Measurements from ENCODE around the gene NAV2.

Gene NAV2

DNA sequence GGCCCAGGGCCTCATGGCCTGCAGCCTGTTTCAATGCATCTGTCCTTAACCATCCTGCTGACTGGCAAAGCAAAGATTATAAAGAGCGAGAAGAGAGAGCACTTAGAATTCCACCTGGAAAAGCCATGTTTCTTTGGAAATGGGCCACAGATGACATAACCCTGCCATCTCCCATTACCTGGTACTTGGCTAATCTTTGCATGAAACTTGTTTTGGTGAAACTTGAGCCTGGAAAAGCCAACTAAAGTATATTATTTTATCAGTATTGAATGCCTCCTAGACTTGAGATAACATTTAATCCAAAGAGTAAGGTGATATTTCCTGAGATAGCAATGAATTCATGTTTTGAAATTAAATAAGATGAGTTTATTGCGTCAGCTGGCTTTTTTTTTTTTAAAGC lies 72.6 kb downstream of the NAV2 start:
- DNase-seq = no peak

DNA sequence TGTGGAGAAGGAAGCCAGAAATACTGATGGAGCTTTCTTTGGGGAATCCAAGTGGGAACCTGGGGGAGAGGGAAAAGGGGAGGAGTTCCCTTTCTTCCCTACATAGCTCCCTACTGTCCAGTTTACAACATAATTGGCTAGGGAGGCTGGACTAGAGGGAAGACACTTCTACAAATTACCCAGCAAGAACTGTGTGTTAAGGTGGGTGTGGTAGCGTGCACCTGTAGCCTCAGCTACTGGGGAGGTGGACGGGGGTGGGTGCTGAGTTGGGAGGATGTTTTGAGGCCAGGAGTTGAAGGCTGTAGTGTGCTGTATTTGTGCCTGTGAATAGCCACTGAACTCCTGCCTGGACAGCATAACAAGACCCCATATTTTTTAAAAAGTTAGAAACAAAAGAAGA lies 74.0 kb downstream of the NAV2 start:
- DNase-seq = no peak

DNA sequence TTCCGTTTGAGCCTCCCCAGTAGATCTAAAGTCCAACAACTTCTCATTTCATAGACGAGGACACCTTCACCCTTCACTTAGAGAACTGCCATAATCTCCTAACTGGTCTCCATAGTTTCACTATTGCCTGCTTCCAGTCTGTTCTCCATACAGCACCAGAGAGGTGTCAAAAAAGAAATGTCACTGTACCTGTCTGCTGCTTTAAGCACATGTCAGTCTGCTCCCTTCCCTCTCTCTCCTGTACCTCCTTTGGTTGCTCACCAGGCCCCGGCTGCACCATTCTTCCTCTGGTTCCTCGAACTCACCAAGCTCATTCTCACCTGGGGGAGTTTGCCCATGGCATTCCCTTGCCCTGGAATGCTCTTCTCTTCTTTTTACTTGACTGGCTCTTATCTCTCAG lies 75.8 kb downstream of the NAV2 start:
- no peak for DNase-seq

DNA sequence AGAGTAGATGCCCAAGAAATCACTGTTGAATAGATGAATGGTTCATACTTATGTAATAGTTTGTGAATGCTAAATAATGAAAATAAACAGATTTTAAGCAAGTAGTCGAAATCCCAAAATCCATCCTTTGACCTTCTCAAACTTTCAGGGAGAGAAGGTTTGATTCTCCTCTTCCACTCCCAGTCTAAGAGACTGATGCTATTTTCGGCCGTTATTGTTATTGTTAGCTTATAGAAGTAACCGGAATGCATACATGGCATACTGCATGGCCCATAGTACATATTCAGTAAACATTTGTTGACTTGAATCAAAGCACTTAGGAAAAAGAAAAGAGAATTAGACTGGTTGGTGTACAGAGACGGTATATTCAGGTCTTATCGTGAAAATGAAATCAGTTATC lies 76.6 kb downstream of the NAV2 start:
- no peak for DNase-seq

DNA sequence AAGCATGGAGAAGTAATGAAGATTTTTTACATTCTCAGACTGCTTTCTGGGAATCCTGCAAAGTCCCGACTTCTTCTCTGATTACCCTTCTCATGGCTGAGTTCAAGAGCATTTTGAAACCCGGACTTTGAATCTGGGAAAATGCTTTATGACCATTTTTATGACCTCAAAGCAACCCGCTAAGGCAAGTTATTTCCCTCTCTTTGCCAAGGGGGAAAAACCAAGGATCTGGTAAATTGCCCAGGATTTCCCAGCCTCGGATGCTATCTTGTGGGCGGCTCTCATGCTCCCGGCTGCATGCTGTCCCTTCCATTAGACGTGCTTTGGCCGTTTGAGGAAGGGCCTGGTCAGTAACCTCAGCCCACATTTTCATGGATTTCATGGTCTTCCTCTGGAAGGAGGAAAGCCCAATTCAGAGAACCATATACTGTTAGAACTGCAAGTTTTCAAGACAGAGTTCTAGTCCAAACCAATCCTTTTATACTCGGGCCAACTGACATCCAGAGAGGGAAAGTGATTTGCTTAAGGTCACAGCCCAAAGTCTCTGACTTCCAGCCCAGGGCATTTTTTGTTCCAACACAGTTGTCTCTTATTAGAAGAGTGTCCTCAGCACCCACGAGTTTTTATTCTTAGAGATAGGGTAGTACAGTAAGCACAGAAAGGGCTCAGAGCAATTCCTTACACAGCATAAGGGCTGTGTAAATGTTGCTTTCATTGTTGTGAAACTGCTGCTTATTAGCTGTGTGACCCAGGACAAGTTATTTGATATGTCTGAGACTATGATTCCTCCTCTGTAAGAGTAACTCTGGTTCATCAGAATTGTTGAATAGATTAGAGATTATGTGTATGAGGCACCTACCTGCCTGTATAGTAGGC lies 77.4 kb downstream of the NAV2 start:
- no peak for DNase-seq

DNA sequence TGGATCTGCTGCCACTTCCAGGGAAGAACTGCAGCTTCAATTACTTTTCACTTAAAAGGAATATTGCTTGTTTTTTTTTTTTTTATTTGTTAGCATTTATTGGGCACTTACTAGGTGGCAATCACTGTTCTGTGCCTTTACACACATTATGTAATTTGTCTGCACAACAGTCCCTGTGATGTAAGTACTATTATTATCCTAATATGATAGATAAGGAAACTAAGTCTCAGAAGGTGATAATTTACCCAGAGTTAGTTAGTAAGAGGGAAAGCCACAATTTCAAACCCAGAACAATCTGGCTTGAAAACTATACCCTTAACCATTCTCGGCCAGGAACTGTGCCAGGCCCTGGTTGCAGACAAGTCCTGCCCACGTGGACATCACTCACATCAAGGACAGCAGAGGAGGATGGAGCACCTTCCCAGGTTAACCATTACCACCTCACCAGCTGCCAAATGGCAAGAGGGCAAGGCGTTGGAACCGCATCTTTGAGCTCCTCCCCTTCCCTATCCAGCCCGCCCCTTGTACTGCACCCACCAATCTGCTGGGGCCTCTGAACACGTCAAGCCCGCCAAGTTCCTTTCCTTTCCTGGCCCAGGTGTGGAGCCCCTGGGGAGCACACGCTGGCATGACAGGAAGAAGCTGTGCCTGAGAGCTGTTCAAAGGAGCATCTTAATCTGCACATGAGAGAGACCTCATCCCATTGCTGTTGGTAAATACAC lies 78.4 kb downstream of the NAV2 start:
- no peak for DNase-seq

DNA sequence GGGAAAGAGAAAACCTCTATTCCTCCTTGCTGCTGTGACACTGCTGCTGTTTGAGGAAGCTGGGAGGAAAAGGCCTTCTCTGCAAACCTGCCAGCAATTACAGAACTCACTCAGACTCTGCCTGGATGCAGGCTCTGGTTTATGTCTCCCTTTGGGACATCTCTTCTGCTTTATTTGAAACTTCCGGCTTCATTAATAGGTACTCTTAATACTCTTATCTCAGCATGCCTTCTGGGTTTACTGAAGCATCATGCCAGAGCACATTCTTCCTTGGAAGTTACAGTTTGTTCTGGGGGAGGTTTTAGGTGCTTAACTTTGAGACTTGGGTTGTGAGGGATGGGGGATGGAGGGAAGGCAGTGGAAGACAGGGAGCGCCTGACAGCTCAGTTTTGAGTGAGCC lies 79.9 kb downstream of the NAV2 start:
- no peak for DNase-seq

DNA sequence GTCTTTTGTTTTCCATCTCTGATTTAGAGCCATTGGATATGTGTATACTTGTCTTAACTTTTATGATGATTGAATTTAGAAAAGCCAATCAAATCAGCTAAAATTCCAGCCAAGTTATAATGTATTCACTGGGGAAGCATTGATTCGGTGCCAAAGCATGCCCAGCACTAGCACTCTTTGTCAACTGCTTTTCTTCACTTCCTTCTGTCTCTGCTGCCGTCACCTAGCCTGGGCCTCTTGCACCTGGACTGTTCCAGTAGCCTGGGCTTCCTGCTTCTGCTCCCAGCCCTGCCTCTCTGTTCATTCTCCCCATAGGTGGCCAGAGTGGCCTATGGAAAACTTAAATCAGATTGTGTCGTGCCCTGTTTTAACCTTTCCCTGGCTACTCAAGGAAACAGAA lies 80.7 kb downstream of the NAV2 start:
- no peak for DNase-seq

DNA sequence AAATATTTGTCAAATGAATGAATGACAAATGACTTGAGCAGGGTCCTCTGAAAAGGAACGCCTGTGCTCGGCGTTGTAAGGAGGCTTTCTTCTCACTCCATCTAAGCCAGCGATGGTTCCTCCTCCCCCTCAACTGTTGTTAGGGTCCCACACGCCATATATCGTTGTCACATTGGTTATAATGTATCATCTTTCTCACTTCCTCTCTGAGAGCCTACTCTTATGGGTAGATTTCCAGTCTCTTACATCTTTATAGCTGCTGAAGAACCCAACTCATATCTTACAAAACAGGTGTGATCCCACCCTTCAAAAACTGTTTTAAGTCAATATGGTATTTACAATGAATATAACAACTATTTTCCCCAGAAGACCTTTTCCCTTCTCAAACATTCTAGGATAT lies 81.5 kb downstream of the NAV2 start:
- DNase-seq = no peak

DNA sequence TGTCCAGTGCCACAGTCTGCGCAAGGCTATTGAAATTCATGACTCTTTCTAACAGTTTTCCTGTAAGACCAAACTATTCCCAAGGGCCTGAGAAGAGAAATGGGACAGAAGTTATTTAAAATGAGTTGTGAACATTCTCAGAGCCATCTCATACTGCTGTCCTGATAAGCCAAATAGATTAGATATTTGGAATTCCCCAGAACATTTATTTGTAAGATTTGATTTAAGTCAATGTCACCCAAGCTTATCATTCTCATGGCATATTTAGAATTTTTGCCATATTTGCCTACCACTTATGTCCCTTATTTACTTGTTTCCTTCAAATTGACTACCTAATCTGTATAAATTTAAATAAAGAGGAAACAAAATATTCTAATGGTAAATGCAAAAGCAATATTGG lies 82.4 kb downstream of the NAV2 start:
- no peak for DNase-seq

DNA sequence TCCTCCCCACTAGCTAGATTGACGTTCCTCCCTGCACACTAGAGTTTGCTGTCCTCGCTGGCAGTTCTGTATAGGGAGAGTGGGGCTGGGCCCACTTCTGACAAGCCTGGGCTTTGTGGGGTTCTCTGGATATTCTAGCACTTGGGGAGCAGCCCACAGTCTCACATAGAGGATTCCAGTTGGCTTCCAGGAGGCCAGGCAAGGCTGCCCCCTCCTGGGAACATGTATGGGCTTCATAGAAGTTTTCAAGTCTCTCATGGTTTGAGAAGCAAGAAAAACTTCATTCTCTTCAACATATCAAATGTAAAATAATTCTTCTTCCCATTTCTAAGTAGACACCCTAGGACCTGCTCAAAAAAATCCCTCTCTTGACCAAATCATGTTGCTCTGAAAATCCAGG lies 87.5 kb downstream of the NAV2 start:
- no peak for DNase-seq

DNA sequence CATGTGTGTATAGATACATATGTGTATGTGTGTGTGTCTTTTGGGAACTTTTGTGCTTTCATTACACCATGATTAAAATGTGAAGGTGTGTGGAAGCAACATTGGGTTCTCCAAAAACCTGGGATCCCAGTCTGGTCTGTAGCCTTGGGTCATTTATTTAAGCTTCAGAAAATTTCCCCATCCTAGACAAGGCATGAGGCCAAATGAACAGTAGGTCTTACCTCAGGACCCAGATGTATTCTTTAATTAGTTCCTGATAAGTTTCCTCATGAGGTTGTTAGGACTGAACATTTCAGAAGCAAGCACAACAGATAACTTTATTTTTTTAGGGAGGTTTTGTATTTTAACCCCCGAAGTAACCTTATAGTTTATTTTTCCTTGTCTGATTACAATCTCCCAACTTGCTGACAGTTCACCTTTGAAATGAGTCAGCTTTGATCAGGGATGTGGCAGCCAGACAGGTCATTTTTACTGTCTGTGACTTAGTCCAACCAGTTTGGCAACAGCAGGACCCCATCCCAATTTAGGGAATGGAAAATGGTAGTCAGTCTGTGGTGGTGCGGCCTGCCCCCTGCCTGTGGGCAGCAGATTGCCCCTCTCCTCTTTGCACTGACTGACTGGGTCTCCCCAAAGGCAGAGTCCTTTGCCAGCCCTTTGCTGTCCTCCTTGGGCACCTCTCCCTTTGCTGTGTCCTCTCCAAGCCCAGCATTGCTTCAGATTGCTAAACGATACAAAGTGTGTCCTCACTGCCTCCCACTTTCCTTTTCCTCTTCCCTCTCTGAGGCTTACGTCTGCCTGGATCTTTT lies 88.3 kb downstream of the NAV2 start:
- DNase-seq = no peak

DNA sequence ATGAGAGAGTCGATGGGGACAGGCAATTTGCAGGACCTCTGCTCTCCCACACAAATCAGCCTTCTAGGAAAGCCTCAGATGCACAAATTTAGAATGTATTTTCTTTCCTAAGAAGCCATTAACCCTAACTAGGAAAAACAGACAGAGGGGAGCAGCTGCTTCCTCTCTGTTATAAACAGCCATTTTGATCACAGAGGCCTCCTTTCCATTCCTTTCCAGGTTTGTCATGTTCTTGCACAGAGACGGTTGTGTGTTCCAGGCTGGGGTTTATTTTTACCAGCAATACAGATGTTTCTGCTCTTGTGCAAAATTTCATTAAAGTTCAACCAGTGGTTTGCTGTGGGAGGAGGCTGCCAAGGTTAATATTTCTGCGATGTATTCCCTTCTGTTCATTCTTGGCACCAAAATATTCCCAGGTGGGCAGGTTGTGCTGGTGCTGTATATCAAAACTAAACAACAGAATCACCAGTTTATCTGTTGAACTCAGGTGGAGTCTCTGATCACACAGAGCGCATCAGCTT lies 90.2 kb downstream of the NAV2 start:
- no peak for DNase-seq

DNA sequence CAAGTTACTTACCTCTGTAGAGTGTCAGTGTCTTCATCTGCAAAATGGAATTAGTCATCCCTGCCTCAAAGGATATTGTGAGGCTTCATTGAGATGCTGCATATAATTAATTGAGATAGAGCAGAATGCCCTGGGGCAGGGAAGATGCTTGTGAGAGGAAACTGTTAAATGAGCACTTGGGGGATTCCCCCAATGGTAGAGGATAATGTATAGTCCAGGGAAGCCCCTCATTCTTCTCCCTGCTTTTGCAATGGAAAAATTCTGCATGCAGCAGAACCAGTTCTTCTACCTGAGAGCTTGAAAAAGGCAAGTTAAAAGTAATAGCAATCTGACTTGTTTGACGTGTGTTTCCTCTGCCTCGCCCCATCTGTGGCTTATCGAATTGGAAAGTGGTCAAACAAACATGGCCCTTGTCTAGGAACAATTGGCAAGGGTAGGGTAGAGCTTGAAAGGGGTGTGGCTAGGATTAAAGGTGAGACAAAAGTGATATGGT lies 90.9 kb downstream of the NAV2 start:
- DNase-seq = no peak

DNA sequence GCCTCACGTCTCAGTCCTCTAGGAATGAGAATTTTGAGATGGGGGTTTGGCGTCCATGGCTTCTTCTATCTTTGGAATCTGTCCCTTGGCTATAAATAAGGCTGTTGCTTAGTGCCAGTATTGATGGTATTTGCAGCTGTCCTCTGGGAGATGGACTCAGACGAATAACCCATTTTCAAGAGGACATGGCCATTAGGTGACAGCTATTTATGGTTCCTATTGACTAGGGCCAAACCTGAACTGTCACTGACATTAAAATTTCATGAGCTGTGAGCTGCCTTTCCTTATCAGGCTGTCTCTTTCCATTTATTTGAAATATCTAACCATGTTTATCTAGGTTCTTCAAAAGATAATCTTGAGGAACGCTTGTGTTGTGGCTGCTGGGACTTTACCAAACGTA lies 92.7 kb downstream of the NAV2 start:
- no peak for DNase-seq

DNA sequence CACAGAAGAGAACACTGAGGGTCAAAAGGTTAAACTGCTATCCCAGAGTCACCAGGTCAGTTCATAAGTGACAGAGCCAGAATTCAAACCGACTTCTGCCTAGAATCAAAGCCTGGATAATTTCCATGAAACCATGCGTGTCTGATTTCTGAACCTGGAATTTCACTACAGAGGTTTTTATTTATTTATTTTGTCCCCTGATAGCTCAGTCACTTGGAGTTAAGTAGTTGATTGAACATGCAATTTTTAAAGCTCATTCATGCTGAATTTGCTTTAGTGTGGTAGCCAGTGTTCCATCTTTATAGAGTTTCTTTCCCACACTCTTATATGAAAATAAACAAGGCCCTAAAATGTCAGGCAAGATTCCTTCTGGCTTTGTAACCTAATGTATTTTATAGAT lies 93.2 kb downstream of the NAV2 start:
- no peak for DNase-seq

DNA sequence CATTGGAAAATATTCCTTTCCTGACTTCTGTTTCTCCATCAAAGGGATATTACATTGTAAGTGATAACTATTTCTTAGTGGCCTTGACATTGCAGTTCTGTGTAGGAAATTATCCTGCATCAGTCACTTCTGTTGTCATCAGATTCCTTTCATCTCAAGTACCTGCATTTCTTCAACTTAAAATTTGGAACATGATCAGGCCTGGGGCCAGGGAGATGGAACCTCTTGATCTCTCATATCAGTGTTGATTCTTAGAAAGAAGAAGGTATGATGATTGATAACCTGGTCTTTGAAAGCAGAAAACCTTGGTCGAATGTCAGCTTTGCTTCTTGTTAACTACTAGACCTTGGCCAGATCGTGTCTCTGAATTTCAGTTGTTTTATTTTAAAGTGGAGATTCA lies 93.6 kb downstream of the NAV2 start:
- no peak for DNase-seq

DNA sequence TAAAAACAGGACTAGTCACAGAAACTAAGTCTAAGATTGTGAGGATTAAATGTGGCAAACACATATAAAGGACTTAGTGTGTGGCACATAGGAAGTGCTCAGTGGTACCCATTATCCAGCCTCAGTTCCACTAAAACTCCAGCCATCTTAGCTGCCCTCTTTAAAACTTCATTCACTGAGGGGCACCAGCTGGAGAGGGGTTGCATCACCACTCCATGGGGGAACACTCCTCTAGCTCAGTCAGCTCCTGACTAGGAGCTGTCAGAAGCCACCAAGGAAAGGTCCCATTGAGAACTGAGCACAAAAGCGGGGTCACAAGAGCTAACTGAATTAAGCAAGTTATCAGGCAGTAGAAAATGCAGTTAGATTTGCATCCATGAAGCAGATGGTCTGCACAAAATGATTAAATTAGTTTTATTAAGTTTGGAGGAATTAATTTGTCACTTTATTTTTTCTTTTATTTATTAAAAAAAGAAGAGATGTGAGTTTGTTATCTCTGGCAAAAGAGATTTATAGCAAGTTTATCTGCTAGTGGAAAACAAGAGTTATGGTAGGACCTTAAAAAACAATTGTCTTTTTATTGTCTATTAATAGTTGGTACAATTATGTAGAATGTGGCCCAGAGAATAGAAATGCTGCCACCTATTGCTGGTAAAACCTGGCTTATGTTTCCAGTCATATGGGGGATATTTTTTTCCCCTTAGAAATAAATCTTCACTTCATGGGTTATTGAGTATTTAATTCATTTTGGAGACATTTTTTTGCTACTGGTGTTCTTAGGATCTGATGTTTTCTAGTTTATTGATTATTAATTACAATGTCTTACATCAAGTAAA lies 95.7 kb downstream of the NAV2 start:
- DNase-seq = no peak

DNA sequence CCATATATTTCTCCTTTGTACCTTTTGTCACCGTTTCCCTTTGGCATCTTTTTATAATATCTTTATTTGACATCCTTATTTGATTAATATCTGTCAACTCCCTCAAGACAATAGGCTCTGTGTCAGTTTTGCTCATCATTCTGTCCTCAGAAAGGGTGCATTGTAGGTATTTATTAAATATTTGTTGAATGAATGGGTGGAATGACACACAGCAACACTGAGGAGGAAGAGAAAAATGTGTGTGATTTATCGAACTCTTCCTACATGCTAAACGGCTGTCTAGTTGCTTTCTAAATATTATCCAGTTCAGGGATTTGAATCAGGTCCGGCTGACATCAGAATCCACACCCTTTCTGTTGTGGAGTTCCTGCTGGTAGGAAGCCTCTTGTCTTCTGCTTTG lies 98.2 kb downstream of the NAV2 start:
- no peak for DNase-seq

DNA sequence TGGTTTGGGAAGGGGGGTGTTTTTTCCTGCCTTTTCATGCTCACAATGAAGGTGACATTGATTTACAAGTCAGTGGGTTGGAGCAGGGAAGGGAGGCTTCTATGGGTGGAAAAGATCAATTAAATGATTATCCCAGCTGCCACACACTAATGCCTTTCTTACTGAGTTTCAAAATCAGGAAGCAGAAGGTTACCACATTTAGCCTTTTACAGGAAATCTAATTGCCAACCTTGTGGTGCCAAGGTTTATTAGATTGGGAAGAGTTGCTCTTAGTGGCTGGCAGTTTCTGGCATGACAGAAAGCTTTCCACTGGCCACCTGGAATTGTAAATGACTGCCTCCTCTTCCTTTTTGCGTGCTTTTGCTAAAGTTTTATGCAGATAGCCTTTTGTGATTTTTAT lies 98.7 kb downstream of the NAV2 start:
- DNase-seq = no peak

DNA sequence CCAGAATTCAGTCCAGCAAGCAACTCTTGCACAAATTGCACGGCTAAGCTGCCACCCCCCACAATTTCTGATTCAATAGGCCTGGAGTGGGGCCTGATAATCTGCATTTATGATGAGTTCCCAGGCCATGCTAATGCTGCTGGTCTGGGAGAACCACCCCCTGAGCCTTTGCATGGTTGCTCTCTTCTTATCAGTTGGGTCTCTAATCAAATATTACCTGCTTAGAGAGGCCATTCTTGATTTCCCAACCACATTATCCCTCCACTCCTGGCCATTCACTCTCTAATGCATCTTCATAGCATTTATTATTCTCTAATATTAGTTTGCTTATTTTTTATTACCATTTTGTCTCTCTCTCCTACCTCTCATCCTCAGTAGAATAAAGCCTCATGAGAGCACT lies 99.5 kb downstream of the NAV2 start:
- DNase-seq = no peak

DNA sequence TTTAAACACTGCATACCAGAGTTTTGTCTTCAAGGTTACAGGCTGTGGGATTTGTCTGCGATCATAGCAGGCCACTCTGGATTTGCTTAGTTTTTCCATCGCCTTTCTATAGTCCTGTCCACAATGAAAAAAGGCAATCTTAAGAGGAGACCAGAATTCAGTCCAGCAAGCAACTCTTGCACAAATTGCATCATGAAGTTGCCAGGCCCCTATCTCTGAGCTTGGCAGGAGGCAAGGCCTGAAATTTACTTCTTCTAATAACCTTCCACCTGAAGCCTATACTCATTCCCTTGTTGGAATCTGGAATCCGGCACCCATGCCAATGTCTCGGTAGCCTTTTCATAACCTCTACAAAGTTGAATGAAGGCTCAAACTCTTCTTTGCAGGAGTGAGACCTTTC lies 100.1 kb downstream of the NAV2 start:
- DNase-seq = no peak

All from CD4-positive, alpha-beta T cell treated with Interleukin-10 for 1 hour (primary cell).